Fibroblast of the conjunctiva (primary cell): ENCODE results near the gene GNB1.

ENCODE experiments used
- DNase-seq: peaks from one replicate; pipeline ENCODE4 v3.0.0-alpha.2; 2010; ENCODE audit warnings: low read depth

Gene GNB1

GRCh38 chr1:1781526-1781903, 109.4 kb downstream of the GNB1 start:
- DNase-seq: no peak

GRCh38 chr1:1780598-1781525, 110.0 kb downstream of the GNB1 start:
- DNase-seq: no peak

- DNase-seq: no peak
Measured at GRCh38 chr1:1779691-1780597, 110.9 kb downstream of the GNB1 start.

GRCh38 chr1:1779320-1779675, 111.6 kb downstream of the GNB1 start:
- no peak for DNase-seq

DNA sequence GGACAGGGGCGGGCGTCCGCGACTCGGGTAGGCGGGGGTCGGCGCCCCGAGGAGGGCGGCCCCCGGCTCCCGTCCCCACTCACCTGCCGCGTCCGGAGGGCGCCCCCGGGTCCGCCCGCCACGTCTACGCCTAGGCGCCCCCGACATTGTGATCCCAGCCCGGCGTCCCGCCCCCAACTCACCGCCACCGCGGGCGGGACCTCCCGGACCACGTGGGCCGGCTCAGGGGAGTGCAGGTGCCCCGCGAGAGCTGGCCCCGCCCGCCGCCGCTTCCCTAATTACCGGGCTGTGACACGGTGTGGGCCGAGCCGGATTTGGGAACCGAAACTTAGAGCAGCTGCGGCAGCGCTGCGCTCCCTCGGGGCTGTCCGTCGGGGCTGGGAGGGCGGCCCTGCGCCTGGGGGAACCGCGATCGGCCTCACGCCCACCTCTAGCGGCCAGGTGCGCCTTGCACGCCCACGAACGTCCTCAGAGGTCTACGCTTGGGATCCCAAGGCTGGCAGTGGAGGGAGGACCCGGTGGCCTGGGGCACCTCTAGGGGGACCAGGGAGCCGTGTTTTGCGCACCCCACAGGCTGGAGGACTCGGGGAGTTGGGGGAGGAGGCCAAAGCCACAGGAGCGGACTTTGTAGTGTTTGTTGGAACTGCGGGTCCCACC, 112.1 kb downstream of the GNB1 start:
- no peak for DNase-seq

DNA sequence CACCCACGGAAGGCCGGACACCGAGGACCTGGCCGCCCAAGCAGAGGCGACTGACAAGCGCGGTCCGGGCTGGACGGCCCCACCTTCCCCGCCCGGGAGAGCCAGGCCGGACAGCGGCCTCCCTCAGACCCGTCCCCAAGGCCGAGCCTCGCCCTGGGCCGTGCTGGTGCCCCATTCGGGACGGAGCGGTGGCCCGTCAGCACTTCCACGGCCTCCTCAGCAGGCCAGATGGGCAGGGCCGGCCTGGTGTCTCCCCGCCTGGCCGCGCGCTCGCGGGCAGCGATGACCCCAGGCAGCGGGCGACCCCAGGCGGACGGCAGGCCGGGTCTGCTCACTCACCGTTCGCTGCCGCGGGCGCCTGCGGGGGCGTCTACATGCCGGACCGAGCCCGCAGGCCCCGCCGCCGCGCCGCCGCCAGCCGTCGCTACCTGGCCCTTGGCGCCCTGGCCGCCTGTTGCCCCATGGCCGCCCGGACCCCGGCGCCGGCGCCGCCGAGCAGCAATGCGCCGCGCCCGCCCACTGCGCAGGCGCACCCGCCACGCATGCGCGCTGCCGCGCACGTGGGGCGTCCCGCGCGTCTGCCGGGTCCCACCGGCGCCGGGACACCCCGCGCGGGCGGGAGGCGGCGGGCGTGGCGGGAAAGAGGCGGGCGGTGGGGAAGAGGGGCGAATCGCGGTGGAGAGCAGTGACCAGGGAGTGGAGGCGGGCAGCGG, 112.8 kb downstream of the GNB1 start, which contains the start of gene NADK:
Gene NADK, minus strand, starts transcription at position 521 of the 713 bp plus-strand sequence. CDS start 13,064 bp downstream, outside the sequence.
- no peak for DNase-seq

DNA sequence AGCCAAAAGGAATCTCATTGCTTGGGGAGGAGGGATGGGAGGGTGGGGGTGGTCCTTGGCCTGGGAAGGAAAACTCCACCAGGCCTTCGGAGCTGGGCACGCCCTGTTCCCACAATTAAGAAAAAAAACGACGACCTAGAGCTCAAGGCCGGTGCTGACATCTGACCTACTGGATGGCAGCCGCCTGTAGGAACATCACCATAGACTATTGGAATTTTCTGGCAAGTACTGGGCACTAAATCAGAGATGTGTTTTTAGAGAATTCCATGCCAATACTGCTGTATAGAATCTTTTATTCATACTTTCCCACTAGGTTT, 113.3 kb downstream of the GNB1 start:
- peak; percentile 71 for DNase-seq

DNA sequence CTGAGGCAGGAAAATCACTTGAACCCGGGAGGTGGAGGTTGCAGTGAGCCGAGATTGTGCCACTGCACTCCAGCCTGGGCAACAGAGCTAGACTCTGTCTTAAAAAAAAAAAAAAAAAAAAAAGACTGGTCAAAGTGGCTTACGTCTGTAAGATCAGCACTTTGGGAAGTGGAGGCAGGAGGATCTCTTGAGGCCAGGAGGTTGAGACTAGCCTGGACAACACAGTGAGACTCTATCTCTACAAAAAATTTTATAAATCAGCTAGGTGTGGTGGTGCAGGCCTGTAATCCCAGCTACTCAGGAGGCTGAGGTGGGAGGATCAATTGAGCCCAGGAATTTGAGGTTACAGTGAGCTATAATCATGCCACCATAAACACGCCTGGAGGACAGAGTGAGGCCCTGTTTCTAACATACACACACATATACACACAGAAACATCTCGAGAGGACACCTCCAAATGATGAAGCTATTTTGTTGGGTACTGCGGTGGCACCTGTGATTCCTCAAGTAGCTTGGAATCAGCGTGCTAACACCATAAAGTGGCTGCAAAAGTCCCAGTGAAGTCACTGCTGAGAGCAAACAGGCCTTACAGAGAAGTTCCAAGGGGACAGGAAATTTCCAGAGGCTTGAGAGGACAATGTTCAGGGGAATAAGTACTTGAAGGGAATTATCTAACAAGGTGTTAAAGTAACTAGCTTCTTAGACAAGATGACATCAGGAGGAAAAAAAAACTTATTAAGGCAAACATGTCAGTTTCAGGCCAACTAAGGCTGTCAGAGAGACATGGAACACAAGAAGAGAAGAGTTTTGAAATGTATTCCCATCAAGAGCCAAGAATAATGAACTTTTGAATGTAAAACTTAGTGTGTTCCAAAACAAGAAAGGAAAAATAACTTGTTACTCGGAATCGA, 114.0 kb downstream of the GNB1 start:
- no peak for DNase-seq

- no peak for DNase-seq
Measured at GRCh38 chr1:1775327-1776226, 115.3 kb downstream of the GNB1 start.

GRCh38 chr1:1773874-1774273, 117.0 kb downstream of the GNB1 start:
- no peak for DNase-seq

DNA sequence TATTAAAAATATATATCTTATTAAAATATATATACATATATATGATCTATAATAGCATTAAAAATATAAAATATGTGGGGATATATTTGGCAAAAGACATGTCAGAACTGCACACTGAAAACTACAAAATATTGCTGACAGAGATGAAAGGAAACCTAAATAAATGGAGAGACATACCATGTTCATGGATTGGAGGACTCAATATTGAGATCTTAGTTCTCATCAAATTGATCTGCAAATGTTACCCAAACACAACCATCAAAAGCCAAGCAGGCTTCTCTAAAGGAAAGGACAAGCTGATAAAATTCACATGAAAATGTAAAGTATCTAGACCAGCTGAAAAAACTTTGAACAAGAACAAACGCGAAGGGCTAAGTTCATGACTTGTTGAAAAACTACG, 119.8 kb downstream of the GNB1 start:
- DNase-seq: no peak

GRCh38 chr1:1770102-1770501, 120.8 kb downstream of the GNB1 start:
- DNase-seq: no peak

DNA sequence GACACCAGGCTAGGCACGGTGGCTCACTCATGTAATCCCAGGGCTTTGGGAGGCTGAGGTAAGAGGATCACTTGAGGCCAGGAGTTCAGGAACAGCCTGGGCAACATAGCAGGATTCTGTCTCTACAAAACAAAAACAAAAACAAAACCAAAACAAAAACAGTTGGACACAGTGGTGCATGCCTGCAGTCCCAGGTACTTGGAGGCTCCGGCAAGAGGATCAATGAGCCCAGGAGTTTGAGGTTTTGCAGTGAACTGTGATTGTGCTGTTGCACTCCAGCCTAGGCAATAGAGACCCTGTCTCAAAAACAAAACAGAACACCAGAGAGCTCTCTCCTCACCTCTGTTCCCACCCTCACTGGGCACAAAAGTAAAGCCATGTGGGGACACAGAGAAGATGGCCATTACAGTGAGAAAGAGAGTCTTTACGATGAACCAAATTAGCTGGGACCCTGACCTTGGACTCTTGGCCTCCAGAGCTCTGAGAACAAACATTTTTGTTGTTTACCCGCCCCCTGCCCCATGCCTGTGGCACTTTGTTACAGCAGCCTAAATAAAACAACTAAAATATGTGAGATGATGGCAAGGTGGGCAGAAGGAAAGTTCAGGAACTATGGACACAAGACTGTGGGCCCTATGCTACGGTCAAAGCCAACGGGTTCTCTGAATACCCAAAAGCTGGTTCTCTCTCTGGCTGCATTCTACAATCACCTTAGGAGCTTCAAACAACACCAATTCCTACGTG, 122.5 kb downstream of the GNB1 start:
- no peak for DNase-seq

- DNase-seq: no peak
Measured at GRCh38 chr1:1764876-1765470, 125.9 kb downstream of the GNB1 start.

DNA sequence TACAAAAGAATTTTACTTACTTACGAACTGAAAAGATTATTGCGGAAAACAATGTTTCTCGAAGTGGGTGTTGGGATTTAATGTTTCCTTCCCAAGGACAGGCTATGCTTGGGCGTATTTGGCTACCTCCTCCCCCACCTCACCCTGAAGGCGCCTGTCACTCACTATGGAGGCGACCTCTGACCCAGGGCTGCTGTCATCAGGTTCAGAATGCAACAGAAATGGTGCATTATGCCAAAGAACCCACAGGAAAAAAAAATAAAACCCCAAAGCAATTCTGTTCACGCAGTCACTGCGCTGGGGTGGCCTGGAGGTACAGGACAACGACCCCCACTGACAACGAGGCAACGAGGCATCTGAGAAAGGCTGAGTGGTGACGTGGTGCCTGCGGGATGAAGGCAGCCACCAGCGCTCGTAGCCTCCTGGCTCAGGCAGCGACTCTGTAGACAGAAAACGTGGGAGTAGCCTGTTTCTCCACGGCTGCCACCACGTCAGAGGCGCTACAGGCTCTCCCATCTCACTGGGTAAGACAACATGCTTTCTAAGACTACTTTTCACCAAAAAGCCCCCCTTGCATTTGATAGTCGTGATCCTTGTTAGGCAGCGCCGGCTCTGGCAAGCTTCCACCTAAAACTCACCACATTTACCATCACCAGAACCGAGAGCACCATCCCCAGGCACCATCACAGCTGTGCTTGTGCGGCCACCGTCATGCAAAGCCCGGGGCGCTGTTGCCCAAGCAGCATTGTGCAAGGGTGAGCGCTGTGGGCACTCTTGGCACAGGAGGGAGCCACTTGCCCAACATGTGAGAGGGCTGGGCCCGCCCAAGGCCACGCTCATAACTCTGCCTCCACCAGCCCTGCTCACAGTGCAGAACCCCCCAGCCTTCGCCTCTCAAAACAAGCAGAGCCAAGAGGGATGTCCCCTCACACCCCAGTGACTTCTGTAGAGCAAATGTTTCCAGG, 126.9 kb downstream of the GNB1 start:
- DNase-seq: no peak

DNA sequence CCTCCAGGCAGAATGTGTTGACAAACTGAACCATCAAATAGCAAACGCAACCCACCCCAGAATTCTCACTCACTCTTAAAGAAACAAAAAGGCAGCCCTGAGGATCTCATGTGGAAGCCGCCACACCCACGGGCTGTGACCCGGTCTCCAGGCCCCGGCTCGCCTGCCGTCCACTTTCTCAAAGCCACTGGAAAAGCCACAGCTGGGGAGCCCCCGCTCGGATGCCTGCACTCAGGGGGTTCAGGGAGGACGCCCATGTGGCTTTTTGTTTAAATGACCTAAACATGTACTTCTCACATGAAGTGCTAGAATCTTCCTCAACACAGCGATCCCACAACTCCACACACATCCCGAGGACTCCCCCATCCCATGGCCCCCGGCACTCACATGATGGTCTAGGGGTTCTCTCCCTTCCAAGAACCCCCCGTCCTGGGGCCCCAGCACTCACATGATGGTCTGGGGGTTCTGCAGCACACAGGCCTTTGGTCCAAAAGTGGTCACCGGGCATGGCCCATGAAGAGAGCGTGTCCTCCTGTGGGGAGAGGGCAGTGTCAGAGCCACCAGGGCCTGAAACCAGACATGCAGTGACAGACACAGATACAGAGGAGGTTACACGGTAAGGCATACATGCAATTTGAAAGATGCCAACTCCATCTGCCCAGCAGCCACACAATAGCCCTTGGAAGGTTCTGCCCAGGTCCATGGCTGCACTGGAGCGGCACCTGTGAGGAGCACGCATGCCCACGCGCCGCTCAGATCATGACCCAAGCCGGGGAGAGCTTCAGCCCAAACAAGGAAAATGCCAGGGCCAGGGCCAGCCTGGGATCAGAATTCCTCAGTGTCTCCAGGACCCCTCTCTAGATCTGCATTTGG, 129.1 kb downstream of the GNB1 start:
- no peak for DNase-seq
